IgD-negative memory B cell (primary cell): ENCODE data around the gene TIMM17B. TPM values are rescaled to one million over a fixed set of nuclear protein-coding genes. Genes with fewer than 3 reads are reported as not detected.

Experiments used
- H3K27ac Mint-ChIP-seq, 3 donors: one replicate each; pipeline ENCODE4 v1.8.0; 2020 to 2022; ENCODE audit warnings: mild to moderate bottlenecking in 3 of 3, mixed read lengths in 3 of 3, moderate library complexity in 1 of 3
- H3K27me3 Mint-ChIP-seq: one replicate; pipeline ENCODE4 v1.8.0; 2021; ENCODE audit warnings: mixed read lengths
- H3K36me3 Mint-ChIP-seq: one replicate; pipeline ENCODE4 v1.8.0; 2020; ENCODE audit warnings: mild to moderate bottlenecking, mixed read lengths
- H3K4me1 Mint-ChIP-seq, 3 donors: one replicate each; pipeline ENCODE4 v1.8.0; 2020 to 2022; ENCODE audit warnings: mixed read lengths in 3 of 3, mild to moderate bottlenecking in 1 of 3
- H3K4me3 Mint-ChIP-seq, 4 donors: one replicate each; pipeline ENCODE4 v1.8.0; 2020 to 2022; ENCODE audit warnings: mild to moderate bottlenecking in 4 of 4, mixed read lengths in 4 of 4, moderate library complexity in 3 of 4
- H3K9me3 Mint-ChIP-seq, 3 donors: one replicate each; pipeline ENCODE4 v1.8.0; 2020 to 2021; ENCODE audit warnings: mixed read lengths in 3 of 3, mild to moderate bottlenecking in 1 of 3
- polyA plus RNA-seq: library from polyadenylated mRNA; unstranded; fragments of 300-500 nt; fragmentation: Illumina TruSeq; gene quantifications from one replicate; pipeline ENCODE4 v1.2.3, GENCODE V29; 2021

The TIMM17B gene
- polyA plus RNA-seq, 1 donor from 2014 or later = 90.3 TPM

GRCh38 chrX:48927736-48928382, 30.3 kb upstream of the TIMM17B start:
- peaks cover 13% of the 10 kb centered on the region for H3K36me3 Mint-ChIP-seq
- peak overlapping the region; percentile 41 to 82 (median 46) for H3K27ac Mint-ChIP-seq
- H3K9me3 Mint-ChIP-seq = no peaks in the 10 kb centered on the region
- H3K27me3 Mint-ChIP-seq = peaks cover 5% of the 10 kb centered on the region
- H3K4me1 Mint-ChIP-seq = peaks cover 16 to 27% (median 24%) of the 10 kb centered on the region in 3 donors
- H3K4me3 Mint-ChIP-seq = peak overlapping the region; percentile 19 to 84 (median 38)

- peaks cover 15 to 26% (median 24%) of the 10 kb centered on the region in 3 donors for H3K4me1 Mint-ChIP-seq
These were observed 29.6 kb upstream of the TIMM17B start for GRCh38 chrX:48927123-48927522.

GRCh38 chrX:48924270-48924669, 26.7 kb upstream of the TIMM17B start:
- peaks cover 9% of the 10 kb centered on the region for H3K36me3 Mint-ChIP-seq
- peaks cover 15 to 43% (median 31%) of the 10 kb centered on the region in 3 donors for H3K4me1 Mint-ChIP-seq
- H3K9me3 Mint-ChIP-seq = no peaks in the 10 kb centered on the region
- H3K27me3 Mint-ChIP-seq = peaks cover 9% of the 10 kb centered on the region
- peak overlapping the region; percentile 29 to 60 (median 47) for H3K27ac Mint-ChIP-seq
- peak overlapping the region in 1 of 4 donors; percentile 4 for H3K4me3 Mint-ChIP-seq

More at GRCh38 chrX:48927123-48927522, 29.6 kb upstream of the TIMM17B start:
- Mint-ChIP-seq H3K4me3 (peak overlapping the region in 1 of 4 donors; percentile 84), H3K9me3 (no peaks in the 10 kb centered on the region), H3K27me3 (peaks cover 5% of the 10 kb centered on the region), H3K27ac (peak overlapping the region in 2 of 3 donors; percentile 46 to 82), H3K36me3 (peaks cover 11% of the 10 kb centered on the region)

GRCh38 chrX:48923771-48924170, 26.2 kb upstream of the TIMM17B start:
- peak overlapping the region in 2 of 3 donors; percentile 29 to 60 for H3K27ac Mint-ChIP-seq
- peaks cover 15 to 43% (median 31%) of the 10 kb centered on the region in 3 donors for H3K4me1 Mint-ChIP-seq
- no peaks in the 10 kb centered on the region for H3K9me3 Mint-ChIP-seq
- H3K36me3 Mint-ChIP-seq = peaks cover 9% of the 10 kb centered on the region
- peaks cover 9% of the 10 kb centered on the region for H3K27me3 Mint-ChIP-seq
- no peak overlapping the region for H3K4me3 Mint-ChIP-seq

GRCh38 chrX:48920718-48921104, 23.1 kb upstream of the TIMM17B start:
- peaks cover 16% of the 10 kb centered on the region for H3K36me3 Mint-ChIP-seq
- H3K27me3 Mint-ChIP-seq = peaks cover 6% of the 10 kb centered on the region
- peaks cover 5 to 31% (median 25%) of the 10 kb centered on the region in 3 donors for H3K4me1 Mint-ChIP-seq
- H3K27ac Mint-ChIP-seq = peak overlapping the region in 2 of 3 donors; percentile 6 to 96
- peak overlapping the region; percentile 93 to 100 (median 94) for H3K4me3 Mint-ChIP-seq
- peaks cover 0 to 3% (median 0%) of the 10 kb centered on the region in 3 donors for H3K9me3 Mint-ChIP-seq

GRCh38 chrX:48919947-48920717, 22.6 kb upstream of the TIMM17B start:
- Mint-ChIP-seq H3K27ac (peak overlapping the region; percentile 96 to 99 (median 98)), H3K4me3 (peak overlapping the region; percentile 93 to 100 (median 94)), H3K9me3 (peaks cover 0 to 3% (median 0%) of the 10 kb centered on the region in 3 donors), H3K27me3 (peaks cover 4% of the 10 kb centered on the region), H3K4me1 (peaks cover 5 to 28% (median 25%) of the 10 kb centered on the region in 3 donors), H3K36me3 (peaks cover 12% of the 10 kb centered on the region)

- peaks cover 0 to 3% (median 0%) of the 10 kb centered on the region in 3 donors for H3K9me3 Mint-ChIP-seq
- peak overlapping the region; percentile 96 to 99 (median 98) for H3K27ac Mint-ChIP-seq
- H3K4me1 Mint-ChIP-seq = peaks cover 5 to 33% (median 25%) of the 10 kb centered on the region in 3 donors
- peak overlapping the region; percentile 93 to 100 (median 94) for H3K4me3 Mint-ChIP-seq
- H3K27me3 Mint-ChIP-seq = peaks cover 4% of the 10 kb centered on the region
- H3K36me3 Mint-ChIP-seq = peaks cover 11% of the 10 kb centered on the region
These were observed 21.8 kb upstream of the TIMM17B start for GRCh38 chrX:48919360-48919841.

GRCh38 chrX:48918643-48919340, 21.2 kb upstream of the TIMM17B start, which contains the start of gene PIM2:
Gene PIM2 (minus strand): TSS chrX:48919024. CDS start chrX:48918834, 190 bp downstream.
- Mint-ChIP-seq H3K4me3 (peak within 1 kb of the TSS; percentile 93 to 100 (median 94)), H3K9me3 (peaks cover 0 to 3% (median 0%) of the 10 kb centered on the region in 3 donors), H3K27me3 (peaks cover 4% of the 10 kb centered on the region), H3K36me3 (peaks cover 7% of the 10 kb centered on the region), H3K27ac (peak within 1 kb of the TSS; percentile 96 to 99 (median 98)), H3K4me1 (peaks cover 5 to 33% (median 20%) of the 10 kb centered on the region in 3 donors)

GRCh38 chrX:48918301-48918642, 20.7 kb upstream of the TIMM17B start:
- H3K4me3 Mint-ChIP-seq = peak overlapping the region; percentile 93 to 100 (median 94)
- peak overlapping the region; percentile 96 to 99 (median 98) for H3K27ac Mint-ChIP-seq
- peaks cover 0 to 3% (median 0%) of the 10 kb centered on the region in 3 donors for H3K9me3 Mint-ChIP-seq
- H3K27me3 Mint-ChIP-seq = peaks cover 6% of the 10 kb centered on the region
- peaks cover 5 to 33% (median 20%) of the 10 kb centered on the region in 3 donors for H3K4me1 Mint-ChIP-seq
- H3K36me3 Mint-ChIP-seq = peaks cover 7% of the 10 kb centered on the region

GRCh38 chrX:48917139-48918001, 19.8 kb upstream of the TIMM17B start:
- Mint-ChIP-seq H3K36me3 (peaks cover 7% of the 10 kb centered on the region), H3K9me3 (peaks cover 0 to 3% (median 0%) of the 10 kb centered on the region in 3 donors), H3K27ac (peak overlapping the region; percentile 96 to 98 (median 98)), H3K27me3 (peaks cover 6% of the 10 kb centered on the region), H3K4me3 (peak overlapping the region; percentile 93 to 100 (median 94)), H3K4me1 (peaks cover 5 to 33% (median 20%) of the 10 kb centered on the region in 3 donors)

GRCh38 chrX:48914593-48915493, 17.3 kb upstream of the TIMM17B start:
- H3K27ac Mint-ChIP-seq = peak overlapping the region; percentile 67 to 95 (median 74)
- peaks cover 0 to 3% (median 0%) of the 10 kb centered on the region in 3 donors for H3K9me3 Mint-ChIP-seq
- H3K4me1 Mint-ChIP-seq = peaks cover 20 to 36% (median 21%) of the 10 kb centered on the region in 3 donors
- H3K27me3 Mint-ChIP-seq = peaks cover 4% of the 10 kb centered on the region
- peaks cover 7% of the 10 kb centered on the region for H3K36me3 Mint-ChIP-seq
- peak overlapping the region; percentile 68 to 93 (median 81) for H3K4me3 Mint-ChIP-seq

- Mint-ChIP-seq H3K9me3 (peaks cover 0 to 3% (median 0%) of the 10 kb centered on the region in 3 donors), H3K27ac (peak overlapping the region in 2 of 3 donors; percentile 39 to 95), H3K4me1 (peaks cover 20 to 33% (median 21%) of the 10 kb centered on the region in 3 donors), H3K36me3 (peaks cover 7% of the 10 kb centered on the region), H3K4me3 (peak overlapping the region in 2 of 4 donors; percentile 13 to 79), H3K27me3 (peaks cover 4% of the 10 kb centered on the region)
These were observed 16.2 kb upstream of the TIMM17B start for GRCh38 chrX:48913605-48914366.
